Lower leg skin (tissue), 3 donors: Measurements from ENCODE around the gene SLC37A1.

Source experiments
- POLR2A ChIP-seq, 2 donors: fragments of 450-650 bp; IDR thresholded peaks; one replicate each; pipeline ENCODE4 v1.6.1; 2016 to 2017; ENCODE audit warnings: antibody characterized with exemption in 2 of 2, mild to moderate bottlenecking in 1 of 2, moderate library complexity in 1 of 2
- TF ChIP-seq, protein P1 (sequence below), 3 donors: fragments of 450-650 bp; IDR thresholded peaks; one replicate each; pipeline ENCODE4 v1.5.1; 2016; ENCODE audit warnings: antibody characterized with exemption in 3 of 3, mild to moderate bottlenecking in 3 of 3, moderate library complexity in 2 of 3

DNA sequence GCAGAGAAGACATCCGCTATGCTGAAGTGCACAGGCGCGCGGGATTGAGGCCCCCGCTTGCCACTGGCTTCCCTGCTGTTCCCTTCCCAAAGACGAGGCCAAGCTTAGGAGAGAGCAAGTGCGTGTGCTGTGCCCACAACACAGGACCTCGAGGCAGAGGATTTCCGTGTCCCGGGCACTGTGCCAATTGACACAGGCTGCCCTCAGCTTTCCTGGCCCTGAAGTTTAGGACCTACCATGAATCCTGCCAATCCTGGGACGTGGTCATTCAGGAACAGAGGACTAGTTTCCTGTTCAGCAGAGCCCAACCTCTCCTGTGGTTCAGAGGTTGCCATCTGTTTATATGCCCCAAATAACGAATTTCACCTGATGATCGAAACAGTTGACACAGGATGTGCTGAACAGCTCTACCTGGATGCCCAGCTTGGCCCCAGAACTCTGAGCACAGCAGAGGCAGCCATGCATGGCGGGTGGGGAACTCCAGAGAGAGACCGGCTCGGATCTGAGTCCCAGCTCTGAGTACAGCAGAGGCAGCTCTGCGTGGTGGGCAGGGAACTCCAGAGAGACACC is 22.0 kb downstream of the SLC37A1 start:
- no peak for TF ChIP-seq POLR2A (IDR thresholded peaks at IDR 0.05)
- TF ChIP-seq, protein P1, sequence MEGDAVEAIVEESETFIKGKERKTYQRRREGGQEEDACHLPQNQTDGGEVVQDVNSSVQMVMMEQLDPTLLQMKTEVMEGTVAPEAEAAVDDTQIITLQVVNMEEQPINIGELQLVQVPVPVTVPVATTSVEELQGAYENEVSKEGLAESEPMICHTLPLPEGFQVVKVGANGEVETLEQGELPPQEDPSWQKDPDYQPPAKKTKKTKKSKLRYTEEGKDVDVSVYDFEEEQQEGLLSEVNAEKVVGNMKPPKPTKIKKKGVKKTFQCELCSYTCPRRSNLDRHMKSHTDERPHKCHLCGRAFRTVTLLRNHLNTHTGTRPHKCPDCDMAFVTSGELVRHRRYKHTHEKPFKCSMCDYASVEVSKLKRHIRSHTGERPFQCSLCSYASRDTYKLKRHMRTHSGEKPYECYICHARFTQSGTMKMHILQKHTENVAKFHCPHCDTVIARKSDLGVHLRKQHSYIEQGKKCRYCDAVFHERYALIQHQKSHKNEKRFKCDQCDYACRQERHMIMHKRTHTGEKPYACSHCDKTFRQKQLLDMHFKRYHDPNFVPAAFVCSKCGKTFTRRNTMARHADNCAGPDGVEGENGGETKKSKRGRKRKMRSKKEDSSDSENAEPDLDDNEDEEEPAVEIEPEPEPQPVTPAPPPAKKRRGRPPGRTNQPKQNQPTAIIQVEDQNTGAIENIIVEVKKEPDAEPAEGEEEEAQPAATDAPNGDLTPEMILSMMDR (IDR thresholded peaks at IDR 0.05), result no peak
